GM21825 (cell line): ENCODE measurements around the gene GRIK4.

Experiments
- ATAC-seq: cut with Tn5 transposase; IDR thresholded peaks from one replicate; pipeline ENCODE4 v1.9.1; 2021; ENCODE audit warnings: mild to moderate bottlenecking, moderate library complexity; ENCODE audit not compliant: unreplicated experiment

The GRIK4 gene

GRCh38 chr11:120797143-120797542 lies 285.6 kb downstream of the GRIK4 start:
- no peak for ATAC-seq

- no peak for ATAC-seq
Measured at GRCh38 chr11:120798854-120799253, 287.3 kb downstream of the GRIK4 start.

- no peak for ATAC-seq
Measured at GRCh38 chr11:120800206-120800605, 288.7 kb downstream of the GRIK4 start.

GRCh38 chr11:120801801-120802689 lies 290.5 kb downstream of the GRIK4 start:
- no peak for ATAC-seq

GRCh38 chr11:120805960-120806555 lies 294.5 kb downstream of the GRIK4 start:
- no peak for ATAC-seq

GRCh38 chr11:120807414-120808150 lies 296.0 kb downstream of the GRIK4 start:
- ATAC-seq, result no peak

GRCh38 chr11:120808616-120809050 lies 297.1 kb downstream of the GRIK4 start:
- ATAC-seq, result no peak

- no peak for ATAC-seq
Measured at GRCh38 chr11:120810251-120810650, 298.7 kb downstream of the GRIK4 start.

- ATAC-seq, result no peak
Measured at GRCh38 chr11:120811199-120811598, 299.7 kb downstream of the GRIK4 start.

GRCh38 chr11:120811731-120812130 lies 300.2 kb downstream of the GRIK4 start:
- ATAC-seq, result no peak

GRCh38 chr11:120814531-120815318 lies 303.2 kb downstream of the GRIK4 start:
- no peak for ATAC-seq

GRCh38 chr11:120815319-120816100 lies 304.0 kb downstream of the GRIK4 start:
- no peak for ATAC-seq

- no peak for ATAC-seq
Measured at GRCh38 chr11:120816176-120816575, 304.6 kb downstream of the GRIK4 start.

GRCh38 chr11:120816711-120817110 lies 305.2 kb downstream of the GRIK4 start:
- no peak for ATAC-seq

GRCh38 chr11:120817158-120817557 lies 305.6 kb downstream of the GRIK4 start:
- no peak for ATAC-seq

- no peak for ATAC-seq
Measured at GRCh38 chr11:120818097-120818496, 306.5 kb downstream of the GRIK4 start.

- ATAC-seq, result no peak
Measured at GRCh38 chr11:120819003-120819402, 307.5 kb downstream of the GRIK4 start.

- ATAC-seq, result no peak
Measured at GRCh38 chr11:120819437-120820365, 308.2 kb downstream of the GRIK4 start.

GRCh38 chr11:120823159-120823558 lies 311.6 kb downstream of the GRIK4 start:
- ATAC-seq, result no peak
